Ovary (tissue), 3 donors: ENCODE data around the gene TCTA.

Source experiments
- EP300 ChIP-seq: sonication (generic); formaldehyde crosslinking; IDR thresholded peaks from one replicate; pipeline ENCODE4 v1.6.1; 2017; ENCODE audit warnings: antibody characterized with exemption
- POLR2A ChIP-seq: fragments of 450-650 bp; IDR thresholded peaks from one replicate; pipeline ENCODE4 v1.6.1; 2017; ENCODE audit warnings: antibody characterized with exemption, mild to moderate bottlenecking, moderate library complexity
- TF ChIP-seq, protein P1 (sequence below), 3 donors: fragments of 450-650 bp in 2 of 3; fragments of 200-600 bp in 1 of 3; IDR thresholded peaks; one replicate each; pipeline versions ENCODE4 v1.5.1 to v1.8.0; 2016 to 2022; ENCODE audit warnings: antibody characterized with exemption in 3 of 3, mild to moderate bottlenecking in 1 of 3
- donor health status: DM: no; HTN: no; CAD: no.

DNA sequence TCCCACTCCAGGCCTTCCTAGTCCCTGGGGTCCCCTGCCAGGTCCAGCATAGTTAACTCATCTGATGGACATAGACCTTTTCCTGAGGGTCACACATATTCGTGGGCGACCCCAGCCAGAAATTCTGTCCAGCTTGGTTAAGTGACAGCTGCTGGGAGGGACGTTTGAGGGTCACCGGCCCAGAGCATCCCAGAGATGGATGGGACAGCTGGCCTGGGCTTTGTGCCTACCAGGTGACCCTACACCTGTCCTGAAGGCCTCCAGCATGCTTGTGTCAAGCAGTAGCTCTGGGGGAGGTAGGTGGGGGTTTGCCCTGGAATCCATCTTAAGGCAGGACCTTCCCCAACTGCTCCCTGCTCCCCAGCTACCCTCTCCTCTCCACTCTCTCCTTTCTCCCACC is 48.7 kb downstream of the TCTA start:
- no peak for TF ChIP-seq EP300
- no peak for TF ChIP-seq POLR2A
- TF ChIP-seq, protein P1, sequence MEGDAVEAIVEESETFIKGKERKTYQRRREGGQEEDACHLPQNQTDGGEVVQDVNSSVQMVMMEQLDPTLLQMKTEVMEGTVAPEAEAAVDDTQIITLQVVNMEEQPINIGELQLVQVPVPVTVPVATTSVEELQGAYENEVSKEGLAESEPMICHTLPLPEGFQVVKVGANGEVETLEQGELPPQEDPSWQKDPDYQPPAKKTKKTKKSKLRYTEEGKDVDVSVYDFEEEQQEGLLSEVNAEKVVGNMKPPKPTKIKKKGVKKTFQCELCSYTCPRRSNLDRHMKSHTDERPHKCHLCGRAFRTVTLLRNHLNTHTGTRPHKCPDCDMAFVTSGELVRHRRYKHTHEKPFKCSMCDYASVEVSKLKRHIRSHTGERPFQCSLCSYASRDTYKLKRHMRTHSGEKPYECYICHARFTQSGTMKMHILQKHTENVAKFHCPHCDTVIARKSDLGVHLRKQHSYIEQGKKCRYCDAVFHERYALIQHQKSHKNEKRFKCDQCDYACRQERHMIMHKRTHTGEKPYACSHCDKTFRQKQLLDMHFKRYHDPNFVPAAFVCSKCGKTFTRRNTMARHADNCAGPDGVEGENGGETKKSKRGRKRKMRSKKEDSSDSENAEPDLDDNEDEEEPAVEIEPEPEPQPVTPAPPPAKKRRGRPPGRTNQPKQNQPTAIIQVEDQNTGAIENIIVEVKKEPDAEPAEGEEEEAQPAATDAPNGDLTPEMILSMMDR (IDR thresholded peaks at IDR 0.05) = no peak
